Neural progenitor cell (in vitro differentiated cells): ENCODE measurements around the gene CDC26.

ENCODE experiments used
- EZH2 ChIP-seq: fragments of 200-600 bp; sonication (generic); IDR thresholded peaks from 2 replicates; pipeline ENCODE4 v1.6.1; 2017; ENCODE audit warnings: antibody characterized with exemption, mild to moderate bottlenecking, moderate library complexity
- TF ChIP-seq, protein P1 (sequence below): fragments of 200-600 bp; sonication (generic); IDR thresholded peaks from 2 replicates; pipeline ENCODE4 v1.5.1; 2017; ENCODE audit warnings: antibody characterized with exemption, mild to moderate bottlenecking

DNA sequence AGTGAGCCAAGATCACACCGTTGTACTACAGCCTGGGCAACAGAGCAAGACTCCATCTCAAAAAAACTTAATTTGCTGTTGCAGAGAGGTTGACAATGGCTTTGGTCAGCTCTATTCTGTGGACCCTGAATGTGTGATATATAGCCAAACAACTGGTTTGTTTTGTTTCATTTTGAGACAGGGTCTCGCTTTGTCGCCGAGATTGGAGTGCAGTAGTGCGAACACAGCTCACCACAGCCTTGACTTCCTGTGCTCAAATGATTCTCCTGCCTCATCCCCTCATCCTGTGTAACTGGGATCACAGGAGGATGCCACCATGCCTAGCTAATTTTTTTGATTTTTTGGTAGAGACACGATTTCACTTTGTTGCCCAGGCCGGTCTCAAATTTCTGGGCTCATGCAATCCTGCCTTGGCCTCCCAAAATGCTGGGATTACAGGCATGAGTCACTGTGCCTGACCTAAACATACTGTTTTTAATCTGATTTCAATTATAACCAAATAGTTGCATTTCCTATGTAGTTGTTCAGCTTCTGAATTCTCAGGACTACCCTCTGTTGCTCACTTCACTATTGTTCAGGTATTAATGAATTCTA is 18.0 kb upstream of the CDC26 start:
- TF ChIP-seq, protein P1, sequence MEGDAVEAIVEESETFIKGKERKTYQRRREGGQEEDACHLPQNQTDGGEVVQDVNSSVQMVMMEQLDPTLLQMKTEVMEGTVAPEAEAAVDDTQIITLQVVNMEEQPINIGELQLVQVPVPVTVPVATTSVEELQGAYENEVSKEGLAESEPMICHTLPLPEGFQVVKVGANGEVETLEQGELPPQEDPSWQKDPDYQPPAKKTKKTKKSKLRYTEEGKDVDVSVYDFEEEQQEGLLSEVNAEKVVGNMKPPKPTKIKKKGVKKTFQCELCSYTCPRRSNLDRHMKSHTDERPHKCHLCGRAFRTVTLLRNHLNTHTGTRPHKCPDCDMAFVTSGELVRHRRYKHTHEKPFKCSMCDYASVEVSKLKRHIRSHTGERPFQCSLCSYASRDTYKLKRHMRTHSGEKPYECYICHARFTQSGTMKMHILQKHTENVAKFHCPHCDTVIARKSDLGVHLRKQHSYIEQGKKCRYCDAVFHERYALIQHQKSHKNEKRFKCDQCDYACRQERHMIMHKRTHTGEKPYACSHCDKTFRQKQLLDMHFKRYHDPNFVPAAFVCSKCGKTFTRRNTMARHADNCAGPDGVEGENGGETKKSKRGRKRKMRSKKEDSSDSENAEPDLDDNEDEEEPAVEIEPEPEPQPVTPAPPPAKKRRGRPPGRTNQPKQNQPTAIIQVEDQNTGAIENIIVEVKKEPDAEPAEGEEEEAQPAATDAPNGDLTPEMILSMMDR = no peak
- no peak for TF ChIP-seq EZH2
